Glutamatergic neuron (in vitro differentiated cells): ENCODE results near the gene ACO1. TPM values are rescaled to one million over a fixed set of nuclear protein-coding genes. Genes with fewer than 3 reads are reported as not detected.

Experiments
- DNase-seq: peaks from one replicate; pipeline ENCODE4 v3.0.0; 2022
- H3K27ac Mint-ChIP-seq: one replicate; pipeline ENCODE4 v1.8.0; 2020; ENCODE audit warnings: mild to moderate bottlenecking, mixed read lengths, inconsistent platforms; ENCODE audit not compliant: unreplicated experiment
- H3K27me3 Mint-ChIP-seq: one replicate; pipeline ENCODE4 v1.8.0; 2020; ENCODE audit warnings: mild to moderate bottlenecking, moderate library complexity, mixed read lengths, inconsistent platforms; ENCODE audit not compliant: unreplicated experiment
- H3K36me3 Mint-ChIP-seq: one replicate; pipeline ENCODE4 v1.8.0; 2020; ENCODE audit warnings: mild to moderate bottlenecking, mixed read lengths, inconsistent platforms; ENCODE audit not compliant: unreplicated experiment
- H3K4me1 Mint-ChIP-seq: one replicate; pipeline ENCODE4 v1.8.0; 2020; ENCODE audit warnings: mild to moderate bottlenecking, low read depth, mixed read lengths, inconsistent platforms; ENCODE audit not compliant: unreplicated experiment
- H3K4me3 Mint-ChIP-seq: one replicate; pipeline ENCODE4 v1.8.0; 2020; ENCODE audit warnings: mild to moderate bottlenecking, mixed read lengths, inconsistent platforms; ENCODE audit not compliant: unreplicated experiment
- H3K9me3 Mint-ChIP-seq: one replicate; pipeline ENCODE4 v1.8.0; 2020; ENCODE audit warnings: mild to moderate bottlenecking, moderate library complexity, mixed read lengths, inconsistent platforms; ENCODE audit not compliant: unreplicated experiment
- total RNA-seq: library from RNA; stranded (reverse); fragmentation: NEBNext Ultra II Directional; extraction: Animal tissue kit (Norgen Biotek cat#: 25700); gene quantifications from one replicate; pipeline ENCODE4 v1.2.1, GENCODE V29; 2021; ENCODE audit not compliant: unreplicated experiment
- TF ChIP-seq, protein P1 (sequence below): fragments of 200-600 bp; sonication (generic); IDR thresholded peaks from one replicate; pipeline ENCODE4 v1.5.0; 2021; ENCODE audit not compliant: partially characterized antibody, unreplicated experiment

Gene ACO1
- total RNA-seq, 1 donor from 2014 or later = 17.6 TPM

DNA sequence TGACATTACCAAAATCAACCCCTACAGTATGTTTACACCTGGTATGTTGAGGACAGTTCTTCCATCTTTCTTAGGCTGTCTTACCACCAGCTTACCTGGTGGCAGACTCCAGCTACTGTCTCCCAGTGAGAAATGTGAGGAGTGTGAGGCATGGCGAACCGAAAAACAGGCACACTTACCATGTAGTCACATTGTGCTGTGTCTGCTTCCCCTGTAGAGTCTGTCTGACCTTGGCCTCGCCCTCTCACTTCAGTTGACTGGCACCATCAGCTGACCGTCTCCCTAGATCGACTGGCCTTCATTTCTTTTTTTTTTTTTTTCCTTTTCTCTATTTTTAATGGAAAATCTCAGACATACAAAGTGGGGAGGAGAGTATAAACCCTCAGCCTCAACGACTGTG is 4.9 kb downstream of the ACO1 start:
- Mint-ChIP-seq H3K36me3 (peaks cover 13% of the 10 kb centered on the region), H3K9me3 (no peaks in the 10 kb centered on the region), H3K4me1 (no peaks in the 10 kb centered on the region), H3K4me3 (no peak overlapping the region), H3K27me3 (peaks cover 5% of the 10 kb centered on the region), H3K27ac (no peak overlapping the region)
- DNase-seq = no peak
- TF ChIP-seq, protein P1, sequence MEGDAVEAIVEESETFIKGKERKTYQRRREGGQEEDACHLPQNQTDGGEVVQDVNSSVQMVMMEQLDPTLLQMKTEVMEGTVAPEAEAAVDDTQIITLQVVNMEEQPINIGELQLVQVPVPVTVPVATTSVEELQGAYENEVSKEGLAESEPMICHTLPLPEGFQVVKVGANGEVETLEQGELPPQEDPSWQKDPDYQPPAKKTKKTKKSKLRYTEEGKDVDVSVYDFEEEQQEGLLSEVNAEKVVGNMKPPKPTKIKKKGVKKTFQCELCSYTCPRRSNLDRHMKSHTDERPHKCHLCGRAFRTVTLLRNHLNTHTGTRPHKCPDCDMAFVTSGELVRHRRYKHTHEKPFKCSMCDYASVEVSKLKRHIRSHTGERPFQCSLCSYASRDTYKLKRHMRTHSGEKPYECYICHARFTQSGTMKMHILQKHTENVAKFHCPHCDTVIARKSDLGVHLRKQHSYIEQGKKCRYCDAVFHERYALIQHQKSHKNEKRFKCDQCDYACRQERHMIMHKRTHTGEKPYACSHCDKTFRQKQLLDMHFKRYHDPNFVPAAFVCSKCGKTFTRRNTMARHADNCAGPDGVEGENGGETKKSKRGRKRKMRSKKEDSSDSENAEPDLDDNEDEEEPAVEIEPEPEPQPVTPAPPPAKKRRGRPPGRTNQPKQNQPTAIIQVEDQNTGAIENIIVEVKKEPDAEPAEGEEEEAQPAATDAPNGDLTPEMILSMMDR = no peak

DNA sequence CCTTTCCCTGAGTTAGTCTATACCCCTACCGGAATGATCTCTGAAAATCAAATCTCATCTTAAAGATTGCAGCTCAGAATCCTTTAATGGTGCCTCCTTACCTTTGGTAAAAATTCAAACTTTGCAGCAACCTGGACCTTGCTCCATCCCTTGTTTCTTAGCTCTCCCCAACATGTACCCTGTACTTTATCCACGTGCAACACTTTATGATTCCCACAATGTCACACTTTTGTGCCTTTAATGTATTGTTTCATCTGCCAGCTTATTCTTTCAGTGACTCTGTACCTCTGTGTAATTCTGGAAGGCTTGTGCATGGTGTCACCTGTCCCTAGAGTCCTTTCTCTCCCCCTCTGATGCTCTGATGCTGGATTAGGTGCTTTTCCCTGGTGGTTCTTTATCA is 9.5 kb downstream of the ACO1 start:
- Mint-ChIP-seq H3K9me3 (no peaks in the 10 kb centered on the region), H3K4me1 (no peaks in the 10 kb centered on the region), H3K36me3 (peaks cover 13% of the 10 kb centered on the region), H3K27ac (peak overlapping the region; percentile 36), H3K4me3 (no peak overlapping the region), H3K27me3 (peaks cover 5% of the 10 kb centered on the region)
- no peak for DNase-seq
- TF ChIP-seq, protein P1 = no peak

DNA sequence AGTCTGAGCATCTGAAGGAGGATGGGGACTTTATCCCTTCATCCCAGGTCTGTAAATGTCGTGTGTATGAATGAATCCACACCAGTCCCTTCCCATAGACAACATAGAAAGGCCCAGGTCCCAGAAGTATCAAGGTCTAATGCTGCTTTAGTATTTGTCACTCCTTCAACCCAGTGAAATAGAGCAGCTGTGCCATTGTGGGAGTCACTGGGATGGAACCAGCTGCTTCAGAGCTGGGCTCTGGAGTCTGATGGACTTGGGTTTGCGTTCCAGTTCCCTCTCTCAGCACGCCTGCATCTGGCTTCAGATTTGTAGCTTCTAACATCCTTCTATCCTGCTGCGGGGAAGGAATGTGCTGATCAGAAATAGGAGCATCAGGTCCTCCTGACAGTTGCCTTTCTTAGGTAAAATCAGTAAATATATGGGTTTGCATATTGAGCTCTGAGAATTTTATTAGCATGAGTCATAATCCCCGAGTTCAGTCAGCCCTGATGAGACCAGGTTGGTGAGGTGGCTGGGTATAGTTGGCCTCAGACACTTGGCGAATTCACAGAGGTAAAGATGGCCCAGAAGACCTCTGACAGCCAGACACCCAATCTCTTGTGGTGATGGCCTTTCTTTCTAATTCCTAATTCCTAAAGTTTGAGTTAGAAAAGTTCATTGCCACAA is 10.1 kb downstream of the ACO1 start:
- no peaks in the 10 kb centered on the region for H3K9me3 Mint-ChIP-seq
- TF ChIP-seq, protein P1 = no peak
- no peak overlapping the region for H3K4me3 Mint-ChIP-seq
- DNase-seq = no peak
- no peaks in the 10 kb centered on the region for H3K4me1 Mint-ChIP-seq
- H3K27me3 Mint-ChIP-seq = peaks cover 5% of the 10 kb centered on the region
- no peak overlapping the region for H3K27ac Mint-ChIP-seq
- peaks cover 13% of the 10 kb centered on the region for H3K36me3 Mint-ChIP-seq

GRCh38 chr9:32395510-32396216 is 11.2 kb downstream of the ACO1 start:
- Mint-ChIP-seq H3K4me3 (no peak overlapping the region), H3K36me3 (peaks cover 13% of the 10 kb centered on the region), H3K9me3 (no peaks in the 10 kb centered on the region), H3K27me3 (peaks cover 3% of the 10 kb centered on the region), H3K27ac (no peak overlapping the region), H3K4me1 (no peaks in the 10 kb centered on the region)
- TF ChIP-seq, protein P1 = no peak
- DNase-seq = no peak

GRCh38 chr9:32398207-32398606 is 13.8 kb downstream of the ACO1 start:
- H3K36me3 Mint-ChIP-seq = peaks cover 9% of the 10 kb centered on the region
- no peak overlapping the region for H3K4me3 Mint-ChIP-seq
- H3K27ac Mint-ChIP-seq = no peak overlapping the region
- DNase-seq = no peak
- H3K9me3 Mint-ChIP-seq = no peaks in the 10 kb centered on the region
- peaks cover 3% of the 10 kb centered on the region for H3K27me3 Mint-ChIP-seq
- TF ChIP-seq, protein P1 = no peak
- H3K4me1 Mint-ChIP-seq = no peaks in the 10 kb centered on the region
